ENCODE measurements around the gene NKD2. TPM values are rescaled to one million over a fixed set of nuclear protein-coding genes. Genes with fewer than 3 reads are reported as not detected.

The NKD2 gene
- total and polyA plus RNA-seq, 10 donors = 1.4 to 52.3 (median 14.9) TPM

GRCh38 chr5:1014781-1015221, 6.2 kb downstream of the NKD2 start:
- 60 to 79% (median 75%) methylated on average over 17 of the region's 17 CpGs for WGBS, 5 donors
- no peaks in the 10 kb centered on the region for H3K36me3 ChIP-seq
- intact Hi-C loops (cut with DNase I; ENCODE audit: low total_unique reads) = no loop called here
- no peak for DNase-seq
- H3K4me1 ChIP-seq = peaks cover 0 to 23% (median 7%) of the 10 kb centered on the region in 6 donors
- no peaks in the 10 kb centered on the region for H3K9me3 ChIP-seq
- no peak overlapping the region for H3K4me3 ChIP-seq
- TF ChIP-seq, protein P1, sequence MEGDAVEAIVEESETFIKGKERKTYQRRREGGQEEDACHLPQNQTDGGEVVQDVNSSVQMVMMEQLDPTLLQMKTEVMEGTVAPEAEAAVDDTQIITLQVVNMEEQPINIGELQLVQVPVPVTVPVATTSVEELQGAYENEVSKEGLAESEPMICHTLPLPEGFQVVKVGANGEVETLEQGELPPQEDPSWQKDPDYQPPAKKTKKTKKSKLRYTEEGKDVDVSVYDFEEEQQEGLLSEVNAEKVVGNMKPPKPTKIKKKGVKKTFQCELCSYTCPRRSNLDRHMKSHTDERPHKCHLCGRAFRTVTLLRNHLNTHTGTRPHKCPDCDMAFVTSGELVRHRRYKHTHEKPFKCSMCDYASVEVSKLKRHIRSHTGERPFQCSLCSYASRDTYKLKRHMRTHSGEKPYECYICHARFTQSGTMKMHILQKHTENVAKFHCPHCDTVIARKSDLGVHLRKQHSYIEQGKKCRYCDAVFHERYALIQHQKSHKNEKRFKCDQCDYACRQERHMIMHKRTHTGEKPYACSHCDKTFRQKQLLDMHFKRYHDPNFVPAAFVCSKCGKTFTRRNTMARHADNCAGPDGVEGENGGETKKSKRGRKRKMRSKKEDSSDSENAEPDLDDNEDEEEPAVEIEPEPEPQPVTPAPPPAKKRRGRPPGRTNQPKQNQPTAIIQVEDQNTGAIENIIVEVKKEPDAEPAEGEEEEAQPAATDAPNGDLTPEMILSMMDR (IDR thresholded peaks at IDR 0.05 in 8 of 11, conservative IDR thresholded peaks at IDR 0.05 in 3 of 11) = no peak
- TF ChIP-seq POLR2A (IDR thresholded peaks at IDR 0.05) = no peak
- no peak for TF ChIP-seq POLR2AphosphoS5 (IDR thresholded peaks at IDR 0.05)
- H3K27ac ChIP-seq = no peak overlapping the region
- peaks cover 0 to 42% (median 12%) of the 10 kb centered on the region in 7 donors for H3K27me3 ChIP-seq (replicated peaks in 1 of 7)

GRCh38 chr5:1015507-1015906, 6.9 kb downstream of the NKD2 start:
- intact Hi-C loops (cut with DNase I; ENCODE audit: low total_unique reads) = no loop called here
- Histone ChIP-seq H3K9me3 (no peaks in the 10 kb centered on the region), H3K36me3 (no peaks in the 10 kb centered on the region), H3K4me1 (peaks cover 0 to 16% (median 4%) of the 10 kb centered on the region in 6 donors), H3K27ac (no peak overlapping the region), H3K4me3 (no peak overlapping the region), H3K27me3 (replicated peaks in 1 of 7) (peaks cover 0 to 35% (median 7%) of the 10 kb centered on the region in 7 donors)
- DNase-seq = no peak
- WGBS, 5 donors = 69 to 79% (median 74%) methylated on average over 2 to 10 of the region's 10 CpGs
- TF ChIP-seq POLR2A (IDR thresholded peaks at IDR 0.05) (no peak), POLR2AphosphoS5 (IDR thresholded peaks at IDR 0.05) (no peak)
- TF ChIP-seq, protein P1 (IDR thresholded peaks at IDR 0.05 in 8 of 11, conservative IDR thresholded peaks at IDR 0.05 in 3 of 11) = no peak

DNA sequence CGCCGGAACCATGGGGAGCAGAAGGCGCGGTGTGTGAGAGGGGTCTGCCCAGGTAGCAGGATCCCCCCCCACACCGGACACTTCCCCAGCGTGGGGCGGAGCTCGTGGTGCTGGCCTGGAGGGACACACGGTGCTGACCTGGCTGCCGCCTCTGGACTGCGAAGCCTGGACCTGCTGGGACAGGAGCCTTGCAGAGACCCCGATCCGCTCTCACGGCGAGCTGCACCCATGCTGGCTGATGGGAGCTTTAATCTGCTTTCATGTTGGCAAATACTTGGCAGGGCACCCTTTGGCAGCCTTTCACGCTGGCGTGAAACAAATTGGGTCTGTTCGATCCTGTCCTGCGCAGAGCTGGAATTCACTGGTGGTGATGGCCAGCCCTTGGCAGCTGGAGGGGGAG, 7.4 kb downstream of the NKD2 start:
- WGBS, 5 donors = 74 to 89% (median 85%) methylated on average over 9 to 19 of the region's 19 CpGs
- no peaks in the 10 kb centered on the region for H3K36me3 ChIP-seq
- DNase-seq = no peak
- H3K27ac ChIP-seq = no peak overlapping the region
- peaks cover 0 to 30% (median 4%) of the 10 kb centered on the region in 7 donors for H3K27me3 ChIP-seq (replicated peaks in 1 of 7)
- H3K9me3 ChIP-seq = no peaks in the 10 kb centered on the region
- H3K4me1 ChIP-seq = peaks cover 0 to 11% (median 1%) of the 10 kb centered on the region in 6 donors
- TF ChIP-seq, protein P1 (IDR thresholded peaks at IDR 0.05 in 8 of 11, conservative IDR thresholded peaks at IDR 0.05 in 3 of 11) = no peak
- TF ChIP-seq POLR2AphosphoS5 (IDR thresholded peaks at IDR 0.05) = no peak
- no peak for TF ChIP-seq POLR2A (IDR thresholded peaks at IDR 0.05)
- no peak overlapping the region for H3K4me3 ChIP-seq
- intact Hi-C loops (cut with DNase I; ENCODE audit: low total_unique reads) = no loop called here

DNA sequence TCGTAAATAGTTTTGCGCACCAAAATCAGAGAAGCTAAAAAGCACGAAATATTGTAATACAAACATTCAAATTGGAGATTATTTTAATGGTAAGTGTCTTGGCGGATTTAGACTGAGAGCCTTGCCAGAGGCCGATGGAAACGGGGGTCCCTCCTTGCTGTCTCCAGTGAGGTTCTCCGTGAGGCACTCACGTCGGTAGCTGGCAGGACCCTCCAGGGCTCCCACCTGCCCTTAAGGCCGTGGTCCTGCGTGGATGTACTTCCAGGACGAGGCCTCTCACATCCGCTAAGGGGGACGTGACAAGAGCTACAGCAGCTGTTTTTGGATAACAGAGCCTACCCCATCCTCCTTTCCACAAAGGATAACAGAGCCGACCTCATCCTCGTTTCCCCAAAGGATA, 7.9 kb downstream of the NKD2 start:
- Histone ChIP-seq H3K36me3 (no peaks in the 10 kb centered on the region), H3K9me3 (no peaks in the 10 kb centered on the region), H3K27ac (no peak overlapping the region), H3K4me1 (peaks cover 0 to 6% (median 0%) of the 10 kb centered on the region in 6 donors), H3K27me3 (replicated peaks in 1 of 7) (peaks cover 0 to 26% (median 0%) of the 10 kb centered on the region in 7 donors), H3K4me3 (no peak overlapping the region)
- WGBS, 5 donors = 79 to 88% (median 84%) methylated on average over 16 of the region's 16 CpGs
- TF ChIP-seq POLR2A (IDR thresholded peaks at IDR 0.05) (no peak), POLR2AphosphoS5 (IDR thresholded peaks at IDR 0.05) (no peak)
- TF ChIP-seq, protein P1 (IDR thresholded peaks at IDR 0.05 in 8 of 11, conservative IDR thresholded peaks at IDR 0.05 in 3 of 11) = no peak
- intact Hi-C loops (cut with DNase I; ENCODE audit: low total_unique reads) = no loop called here
- no peak for DNase-seq
